Smooth muscle cell of the coronary artery (primary cell): ENCODE results near the gene STOML1. TPM values are rescaled to one million over a fixed set of nuclear protein-coding genes. Genes with fewer than 3 reads are reported as not detected.

Experiments
- total RNA-seq: library from RNA; depleted of rRNA; stranded (reverse); fragments of >200 nt; gene quantifications from 2 replicates; pipeline ENCODE4 v1.2.3, GENCODE V29; 2014; ENCODE audit warnings: low replicate concordance

The STOML1 gene, protein sequence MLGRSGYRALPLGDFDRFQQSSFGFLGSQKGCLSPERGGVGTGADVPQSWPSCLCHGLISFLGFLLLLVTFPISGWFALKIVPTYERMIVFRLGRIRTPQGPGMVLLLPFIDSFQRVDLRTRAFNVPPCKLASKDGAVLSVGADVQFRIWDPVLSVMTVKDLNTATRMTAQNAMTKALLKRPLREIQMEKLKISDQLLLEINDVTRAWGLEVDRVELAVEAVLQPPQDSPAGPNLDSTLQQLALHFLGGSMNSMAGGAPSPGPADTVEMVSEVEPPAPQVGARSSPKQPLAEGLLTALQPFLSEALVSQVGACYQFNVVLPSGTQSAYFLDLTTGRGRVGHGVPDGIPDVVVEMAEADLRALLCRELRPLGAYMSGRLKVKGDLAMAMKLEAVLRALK
- 7.8 and 18.5 TPM in 2 replicates for total RNA-seq

DNA sequence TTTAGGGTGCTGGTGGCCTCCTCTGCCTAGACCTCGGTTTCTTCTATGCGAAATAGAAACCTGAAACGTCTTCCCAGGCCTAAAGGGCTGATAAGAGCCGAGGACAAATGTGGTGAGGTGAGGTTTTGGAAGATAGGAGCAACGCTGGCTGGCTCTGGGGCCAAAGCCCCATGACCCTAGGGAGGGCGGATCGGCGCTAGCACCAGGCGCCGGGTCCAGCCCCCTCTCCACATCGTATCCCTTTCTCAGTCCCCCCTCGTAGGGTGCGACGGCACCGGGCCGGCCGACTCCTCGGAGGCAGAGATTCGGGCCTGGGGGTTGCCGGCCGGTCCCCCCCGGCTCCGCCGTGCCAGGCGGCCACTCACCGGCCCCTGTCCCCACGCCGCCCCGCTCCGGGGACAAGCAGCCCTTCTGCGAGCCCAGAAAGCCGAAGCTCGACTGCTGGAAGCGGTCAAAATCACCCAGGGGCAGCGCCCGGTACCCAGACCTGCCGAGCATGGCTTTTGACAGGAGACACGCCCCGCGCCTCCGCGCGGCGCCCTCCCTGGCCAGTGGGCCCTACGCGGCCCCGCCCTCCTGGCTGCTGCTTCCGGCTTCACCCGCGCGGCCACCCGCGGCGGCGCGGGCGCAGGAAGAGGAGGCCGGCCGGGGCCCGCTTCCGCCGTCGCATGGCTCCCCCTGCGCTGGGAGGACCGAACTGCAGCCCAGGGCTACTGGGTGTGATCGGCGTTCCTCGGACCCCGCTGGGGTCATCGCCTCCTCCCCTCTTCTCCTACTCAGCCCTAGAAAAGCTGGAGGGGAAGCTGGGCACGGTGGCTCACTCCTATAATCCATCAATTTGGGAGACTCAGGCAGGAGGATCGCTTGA is at the start of gene STOML1:
Gene STOML1, minus strand, starts transcription at position 570 of the 868 bp plus-strand sequence. Its CDS starts 72 bp downstream, at position 498.

DNA sequence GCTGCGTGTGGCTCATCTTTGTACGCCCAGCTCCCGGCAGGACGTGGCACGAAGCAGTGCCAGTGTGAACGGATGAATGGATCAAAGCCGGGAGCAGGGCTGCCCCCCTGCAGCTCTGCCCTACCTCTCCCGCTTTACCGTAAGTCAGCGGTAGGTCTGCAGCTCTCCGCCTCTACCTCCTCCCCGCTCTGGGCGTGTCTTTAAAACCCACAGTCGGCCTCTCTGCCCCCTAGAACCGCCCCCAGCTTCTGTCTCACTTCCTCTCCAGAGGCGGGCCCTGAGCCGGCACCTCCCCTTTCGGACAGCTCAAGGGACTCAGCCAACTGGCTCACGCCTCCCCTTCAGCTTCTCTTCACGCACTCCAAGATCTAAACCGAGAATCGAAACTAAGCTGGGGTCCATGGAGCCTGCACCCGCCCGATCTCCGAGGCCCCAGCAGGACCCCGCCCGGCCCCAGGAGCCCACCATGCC is 2.4 kb upstream of the STOML1 start, which contains the start of gene PML:
Gene PML, plus strand, starts transcription at position 304 of the 471 bp plus-strand sequence. Its CDS starts 97 bp downstream, at position 401.

Other genes starting within 250 kb of the STOML1 start
- 0.45 and 20.1 TPM in 2 replicates for gene INSYN1, start 238.9 kb downstream of the STOML1 start, total RNA-seq
- not detected in 2 replicates for gene TBC1D21, start 118.7 kb downstream of the STOML1 start, total RNA-seq
- gene LOXL1, start 65.8 kb downstream of the STOML1 start, total RNA-seq = 126 and 130 TPM in 2 replicates
- 10.9 and 20.4 TPM in 2 replicates for gene PML, start 2.4 kb upstream of the STOML1 start, total RNA-seq
- gene GOLGA6A, start 90.3 kb upstream of the STOML1 start, total RNA-seq = not detected in 2 replicates
- gene ISLR2, start 138.3 kb upstream of the STOML1 start, total RNA-seq = 0.08 TPM in 1 of 2 replicates, not detected in the other
- gene ISLR, start 181.4 kb upstream of the STOML1 start, total RNA-seq = 44.8 and 87.3 TPM in 2 replicates
- 26.2 TPM in 1 of 2 replicates, not detected in the other for gene STRA6, start 210.5 kb upstream of the STOML1 start, total RNA-seq
- 0.60 TPM in 1 of 2 replicates, not detected in the other for gene CCDC33, start 244.0 kb upstream of the STOML1 start, total RNA-seq